ENCODE results near the gene ACTR5.
"Not testable (repeated sequence)": the region's sequence is repeated elsewhere in the genome, so short reads cannot be mapped to it uniquely, and the experiment has no call there.

The ACTR5 gene

DNA sequence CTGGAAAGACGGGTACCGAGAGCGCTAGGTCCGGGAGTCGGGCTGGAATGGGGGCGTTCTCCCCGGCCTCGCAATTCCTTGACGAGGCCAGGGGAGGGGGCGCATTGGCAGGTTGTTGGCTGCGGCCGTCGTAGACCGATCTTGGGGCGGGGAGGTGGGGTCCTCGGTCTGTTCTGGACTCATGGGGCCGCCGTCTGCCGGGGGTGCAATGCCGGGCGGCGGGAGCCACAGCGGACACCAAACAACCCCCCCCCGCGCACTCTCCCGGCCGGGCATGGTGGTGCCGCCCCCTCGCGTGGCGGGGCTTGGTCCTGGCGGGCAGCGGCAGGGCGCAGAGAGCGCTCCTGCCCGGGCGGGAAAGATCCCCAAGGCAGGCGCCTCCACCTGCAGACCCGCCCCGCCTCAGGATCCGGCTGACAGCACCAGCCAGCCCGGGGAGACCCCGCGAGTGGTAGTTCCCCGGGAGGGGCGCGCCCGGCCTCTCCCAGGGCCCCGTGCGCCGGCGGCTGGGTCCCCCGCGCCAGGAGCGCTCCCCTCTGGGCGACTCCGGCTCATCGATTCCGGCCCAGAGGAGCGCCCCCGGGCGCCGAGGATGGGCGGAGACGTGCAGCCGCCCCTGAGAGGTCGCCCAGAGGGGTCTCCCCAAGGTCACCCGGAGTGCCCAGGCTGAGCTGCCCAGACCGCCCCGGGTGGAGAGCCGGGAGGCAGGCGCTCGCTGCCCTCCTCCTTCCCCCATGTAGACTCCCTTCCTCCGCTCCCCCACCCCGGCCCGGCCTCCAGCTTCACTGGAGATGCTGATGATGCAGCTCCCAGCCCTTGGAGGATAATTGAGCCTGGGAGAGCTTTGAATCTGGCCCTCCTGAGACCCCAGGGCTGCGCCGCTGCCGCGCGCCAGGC is 57.9 kb downstream of the ACTR5 start:
- no peak for DNase-seq

DNA sequence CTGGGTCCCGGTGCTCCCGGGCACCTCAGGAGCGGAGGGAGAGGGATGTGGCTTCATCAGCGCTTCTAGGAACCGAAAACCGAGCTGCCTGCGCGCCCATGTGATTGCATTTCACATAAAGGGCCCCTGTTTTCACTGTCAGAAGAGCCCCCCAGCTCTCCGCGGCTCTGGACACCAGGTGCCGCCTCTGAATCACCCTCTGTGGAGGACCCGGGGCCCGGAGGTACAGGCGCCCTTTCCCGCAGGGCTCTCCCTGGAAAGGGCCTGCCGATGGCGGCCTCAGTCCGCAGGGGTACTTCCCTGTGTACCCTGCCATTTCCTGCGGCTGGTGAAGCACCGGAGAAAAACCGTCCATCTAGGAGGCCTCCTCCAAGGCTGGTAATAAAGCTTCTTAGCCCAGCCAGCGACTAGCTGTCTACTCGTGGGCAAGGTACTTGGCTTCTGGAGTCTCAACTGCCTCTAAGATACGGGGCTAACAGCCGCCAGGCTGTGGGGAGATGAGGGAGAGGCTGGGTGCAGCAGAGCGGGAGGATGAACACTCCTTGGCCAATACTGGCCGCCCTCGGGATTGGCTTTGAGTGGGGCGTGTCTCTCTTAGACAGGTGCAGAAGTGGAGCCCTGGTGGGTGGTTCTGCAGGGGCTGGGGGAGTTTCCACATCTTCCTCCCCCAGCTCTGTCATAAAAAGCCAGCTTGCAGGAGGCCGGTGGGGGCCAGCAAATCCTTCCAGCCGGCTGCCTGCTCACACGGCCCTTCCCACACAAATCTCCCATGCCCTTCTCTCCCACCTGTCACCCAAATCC is 58.8 kb downstream of the ACTR5 start:
- DNase-seq, result no peak

DNA sequence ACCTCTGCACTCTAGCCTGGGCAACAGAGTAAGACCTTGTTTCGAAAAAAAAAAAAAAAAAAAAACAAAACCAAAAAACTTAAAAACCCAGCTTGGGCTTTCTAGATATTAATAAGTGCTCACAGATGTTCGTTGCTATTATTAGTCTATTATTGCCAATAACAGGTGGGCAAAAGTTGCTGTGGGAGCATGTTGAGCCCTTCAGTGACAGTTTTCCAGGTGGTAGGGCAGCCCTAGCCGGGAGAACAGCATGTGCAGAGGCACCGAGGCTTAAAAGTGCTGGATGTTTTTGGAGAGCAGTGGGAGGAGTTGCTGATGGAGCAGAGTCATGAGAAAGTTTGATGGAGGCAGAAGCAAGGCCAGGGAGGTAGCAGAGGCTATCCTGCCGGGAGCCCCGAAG is 61.7 kb downstream of the ACTR5 start:
- no peak for DNase-seq

DNA sequence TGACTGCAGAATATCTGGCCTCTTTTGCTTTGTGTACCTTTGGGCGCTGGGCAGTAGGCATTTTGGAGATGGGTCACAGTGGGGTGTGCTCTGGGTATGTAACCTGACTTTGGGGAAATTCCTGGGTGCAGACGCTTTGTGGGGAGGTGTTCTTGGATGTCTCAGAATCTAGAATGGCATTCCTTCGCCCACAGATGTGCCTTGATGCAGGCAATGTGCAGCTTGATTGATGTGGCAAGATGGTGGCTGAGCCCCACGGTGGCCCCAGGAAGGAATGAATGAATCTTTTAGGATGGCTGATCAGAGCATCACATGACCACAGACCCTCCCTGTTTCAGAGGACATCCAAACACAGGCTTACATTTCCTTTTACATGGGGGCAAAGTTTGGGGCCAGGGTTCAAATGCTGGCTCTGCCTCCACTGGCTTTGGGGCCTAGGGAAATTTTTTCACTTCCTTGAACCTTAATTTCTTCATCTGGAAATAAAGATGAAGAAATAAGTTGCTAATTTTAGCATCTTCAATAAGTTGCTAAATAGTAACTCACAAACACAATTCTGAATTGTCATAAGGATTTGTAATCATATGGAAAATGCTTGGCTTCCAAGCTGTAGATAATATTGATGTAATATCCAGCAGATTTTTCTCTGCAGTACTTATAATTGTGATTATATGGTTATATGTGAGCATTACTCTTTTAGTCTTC is 62.8 kb downstream of the ACTR5 start:
- DNase-seq, result no peak

DNA sequence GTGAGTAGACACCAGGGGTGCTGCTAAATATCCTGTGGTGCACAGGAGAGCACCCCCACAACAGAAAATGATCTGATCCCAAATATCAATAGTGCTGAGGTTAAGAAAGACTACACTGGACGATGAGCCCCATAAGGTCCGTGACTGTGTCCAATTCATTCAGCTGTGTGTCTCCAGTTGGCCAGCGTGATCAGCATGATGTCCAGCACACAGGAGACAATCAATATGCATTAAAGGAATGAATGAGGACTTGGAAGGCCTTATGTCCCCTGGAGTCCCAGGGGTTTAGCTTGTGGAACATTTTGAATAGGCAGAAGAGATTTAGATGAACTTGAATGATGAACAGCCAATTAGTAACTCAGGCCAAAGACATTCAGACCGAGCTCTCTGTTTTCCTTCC is 63.5 kb downstream of the ACTR5 start:
- DNase-seq, result no peak

DNA sequence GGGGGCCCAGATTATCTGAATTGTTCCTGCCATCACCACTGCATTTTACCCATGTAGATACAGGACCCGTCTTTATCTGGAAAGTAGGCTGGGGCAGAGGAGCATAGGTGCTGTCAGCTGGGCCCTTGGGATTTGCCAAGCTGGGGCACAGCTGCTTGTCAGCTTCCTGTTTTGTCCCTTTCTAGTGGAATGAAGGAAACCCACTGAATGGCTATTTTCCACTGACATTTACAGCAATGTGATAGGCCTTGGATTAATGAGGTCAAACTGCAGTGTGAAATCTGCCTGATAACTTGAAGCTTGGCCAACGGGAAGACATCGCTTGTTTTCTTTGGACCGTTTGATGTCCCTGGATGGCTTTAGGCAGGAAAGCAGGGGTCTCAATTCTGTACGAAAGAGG is 63.9 kb downstream of the ACTR5 start:
- DNase-seq, result no peak

- no peak for DNase-seq
These were observed 64.7 kb downstream of the ACTR5 start for GRCh38 chr20:38812709-38813573.

- DNase-seq, result not testable (repeated sequence)
These were observed 65.3 kb downstream of the ACTR5 start for GRCh38 chr20:38813574-38813962.

DNA sequence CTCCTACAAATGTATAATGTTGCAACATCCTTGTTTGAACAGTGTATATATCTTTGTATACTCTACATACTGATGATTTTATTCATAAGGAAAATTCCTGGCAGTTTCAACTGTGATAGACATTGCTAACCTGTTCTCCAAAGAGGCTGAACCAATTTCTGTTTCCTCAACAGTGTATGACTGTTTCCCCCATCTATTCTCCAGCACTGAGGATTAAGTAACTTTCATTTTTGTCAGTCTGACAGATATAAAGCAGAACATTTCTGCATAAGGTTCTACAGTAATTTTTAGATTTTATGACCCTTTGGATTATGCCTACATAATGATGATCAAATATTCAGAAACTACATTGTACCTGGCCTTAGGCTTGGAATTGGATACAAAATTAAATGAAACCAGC is 67.2 kb downstream of the ACTR5 start:
- no peak for DNase-seq

GRCh38 chr20:38818113-38819065 is 70.1 kb downstream of the ACTR5 start:
- no peak for DNase-seq

All from fibroblast of skin of abdomen (primary cell).